H1 (cell line): ENCODE measurements around the gene COTL1. TPM values are rescaled to one million over a fixed set of nuclear protein-coding genes. Genes with fewer than 3 reads are reported as not detected.

Experiments used
- CTCF ChIA-PET: fragments of 300-600 bp; sonication (Branson Sonifier 250); formaldehyde crosslinking; loops from one replicate; lab custom pipeline; 2021; ENCODE audit not compliant: partially characterized antibody; lab: Charles Lee
- POLR2A ChIA-PET: fragments of 300-600 bp; sonication (Branson Sonifier 250); formaldehyde crosslinking; loops from one replicate; lab custom pipeline; 2021; ENCODE audit warnings: inconsistent platforms; ENCODE audit not compliant: partially characterized antibody; lab: Charles Lee
- DNase-seq, 2 experiments: peaks; one replicate each; pipeline versions ENCODE4 v3.0.0 to v3.0.0-alpha.2; 2010 to 2022; ENCODE audit warnings: low spot score in 2 of 2, low read depth in 1 of 2, mixed read lengths in 1 of 2
- FAIRE-seq: peaks from 2 replicates; lab custom pipeline; 2011; peaks lifted over from hg19 to GRCh38; lab: Jason Lieb, UNC
- H2AFZ ChIP-seq: 2 replicates; pipeline ENCODE4 v1.8.1; 2012; ENCODE audit warnings: low read length, inconsistent platforms
- H2AK5ac ChIP-seq: 2 replicates; pipeline ENCODE4 v1.6.1; 2013; ENCODE audit warnings: low read depth, low read length
- H2BK120ac ChIP-seq: replicated peaks from 2 replicates; pipeline ENCODE3; 2013; ENCODE audit warnings: low read depth, low read length, inconsistent platforms
- H2BK12ac ChIP-seq: 2 replicates; pipeline ENCODE4 v1.6.1; 2013; ENCODE audit warnings: low read depth, low read length
- H2BK15ac ChIP-seq: 2 replicates; pipeline ENCODE4 v1.6.1; 2013; ENCODE audit warnings: low read length
- H2BK20ac ChIP-seq: 2 replicates; pipeline ENCODE4 v1.6.1; 2013; ENCODE audit warnings: low read length
- H2BK5ac ChIP-seq: 2 replicates; pipeline ENCODE4 v1.6.1; 2013; ENCODE audit warnings: low read depth, low read length
- H3K14ac ChIP-seq: 2 replicates; pipeline ENCODE4 v1.6.1; 2013; ENCODE audit warnings: inconsistent platforms; ENCODE audit not compliant: insufficient read length
- H3K18ac ChIP-seq: 2 replicates; pipeline ENCODE4 v1.6.1; 2013; ENCODE audit warnings: low read length; ENCODE audit errors: extremely low read depth
- H3K23ac ChIP-seq: 2 replicates; pipeline ENCODE4 v1.6.1; 2013; ENCODE audit warnings: inconsistent platforms; ENCODE audit not compliant: insufficient read length
- H3K23me2 ChIP-seq: 2 replicates; pipeline ENCODE4 v1.6.1; 2013; ENCODE audit warnings: low read depth, low read length
- H3K27ac ChIP-seq: 2 replicates; pipeline ENCODE4 v1.6.1; 2011; ENCODE audit warnings: low read depth, low read length, inconsistent platforms
- H3K27me3 ChIP-seq, 4 experiments: replicated peaks in 1 of 4; 1 replicate in 1 of 4; 2 replicates in 3 of 4; pipeline versions ENCODE4 v1.6.1 to v1.8.1; 2011 to 2013; ENCODE audit warnings: low read length in 3 of 4, mild to moderate bottlenecking in 3 of 4, inconsistent platforms in 2 of 4, mixed read lengths in 2 of 4, moderate library complexity in 1 of 4; ENCODE audit not compliant: control insufficient read depth in 3 of 4, insufficient read depth in 3 of 4; ENCODE audit errors: extremely low read depth in 1 of 4
- H3K36me3 ChIP-seq, 4 experiments: 2 replicates each; pipeline versions ENCODE4 v1.6.1 to v1.8.1; 2011 to 2013; ENCODE audit warnings: mild to moderate bottlenecking in 4 of 4, low read length in 3 of 4, moderate library complexity in 2 of 4, control low read depth in 1 of 4, inconsistent platforms in 1 of 4; ENCODE audit not compliant: insufficient read depth in 4 of 4, control insufficient read depth in 2 of 4
- H3K4ac ChIP-seq: replicated peaks from 2 replicates; pipeline ENCODE3; 2013; ENCODE audit warnings: low read length, low read depth, mixed read lengths, inconsistent platforms; ENCODE audit not compliant: insufficient read length
- H3K4me1 ChIP-seq, 4 experiments: replicated peaks in 1 of 4; 1 replicate in 1 of 4; 2 replicates in 3 of 4; pipeline versions ENCODE4 v1.6.1 to v1.8.1; 2011 to 2013; ENCODE audit warnings: low read length in 3 of 4, inconsistent platforms in 2 of 4, mixed read lengths in 1 of 4; ENCODE audit not compliant: insufficient read depth in 4 of 4, control insufficient read depth in 3 of 4
- H3K4me2 ChIP-seq, 2 experiments: 2 replicates each; pipeline versions ENCODE4 v1.6.1 to v1.8.1; 2011 to 2013; ENCODE audit warnings: low read depth in 2 of 2, low read length in 2 of 2, control low read depth in 1 of 2, inconsistent platforms in 1 of 2, mild to moderate bottlenecking in 1 of 2; ENCODE audit not compliant: insufficient read depth in 1 of 2
- H3K4me3 ChIP-seq, 4 experiments: fragments of 200-600, 300-600 bp in 1 of 4; sonication (generic), shearing (Covaris generic), sonication (Bioruptor Twin) in 1 of 4; 2 replicates each; pipeline versions ENCODE4 v1.5.1 to v1.8.1; 2011 to 2016; ENCODE audit warnings: low read length in 4 of 4, low read depth in 3 of 4, control low read depth in 2 of 4, inconsistent platforms in 2 of 4, mild to moderate bottlenecking in 2 of 4, mixed read lengths in 1 of 4, moderate library complexity in 1 of 4; ENCODE audit not compliant: insufficient read depth in 2 of 4; ENCODE audit errors: extremely low read depth in 1 of 4
- H3K56ac ChIP-seq: replicated peaks from 2 replicates; pipeline ENCODE3; 2013; ENCODE audit warnings: low read depth, mild to moderate bottlenecking, mixed read lengths, low read length, inconsistent platforms; ENCODE audit not compliant: insufficient read length
- H3K79me1 ChIP-seq: 2 replicates; pipeline ENCODE4 v1.6.1; 2013; ENCODE audit warnings: low read depth, low read length, control low read depth
- H3K79me2 ChIP-seq, 2 experiments: 2 replicates each; pipeline versions ENCODE4 v1.6.1 to v1.8.1; 2012 to 2013; ENCODE audit warnings: low read length in 2 of 2, mild to moderate bottlenecking in 2 of 2, inconsistent platforms in 1 of 2; ENCODE audit not compliant: insufficient read depth in 2 of 2, control insufficient read depth in 1 of 2
- H3K9ac ChIP-seq, 4 experiments: replicated peaks in 1 of 4; 1 replicate in 1 of 4; 2 replicates in 3 of 4; pipeline versions ENCODE4 v1.6.1 to v1.8.1; 2011 to 2013; ENCODE audit warnings: low read depth in 3 of 4, low read length in 3 of 4, control low read depth in 2 of 4, mild to moderate bottlenecking in 2 of 4, moderate library complexity in 2 of 4, inconsistent platforms in 1 of 4; ENCODE audit errors: extremely low read depth in 1 of 4
- H3K9me3 ChIP-seq, 2 experiments: 2 replicates each; pipeline versions ENCODE4 v1.6.1 to v1.8.1; 2012 to 2013; ENCODE audit warnings: mild to moderate bottlenecking in 2 of 2, moderate library complexity in 2 of 2, control low read depth in 1 of 2, inconsistent platforms in 1 of 2, low read depth in 1 of 2, low read length in 1 of 2, mixed read lengths in 1 of 2; ENCODE audit not compliant: insufficient read depth in 2 of 2
- H4K20me1 ChIP-seq, 2 experiments: replicated peaks in 1 of 2; 2 replicates each; pipeline versions ENCODE3 to v1.8.1; 2011 to 2013; ENCODE audit warnings: inconsistent platforms in 2 of 2, low read length in 2 of 2, mild to moderate bottlenecking in 1 of 2; ENCODE audit not compliant: insufficient read depth in 2 of 2, control insufficient read depth in 1 of 2
- H4K5ac ChIP-seq: 2 replicates; pipeline ENCODE4 v1.6.1; 2013; ENCODE audit warnings: low read length, low read depth, mixed read lengths, inconsistent platforms; ENCODE audit not compliant: insufficient read length
- H4K8ac ChIP-seq: 2 replicates; pipeline ENCODE4 v1.8.0; 2013; ENCODE audit warnings: mild to moderate bottlenecking, moderate library complexity, low read length, inconsistent platforms; ENCODE audit not compliant: insufficient read depth; ENCODE audit errors: extremely low read depth
- H4K91ac ChIP-seq: replicated peaks from 2 replicates; pipeline ENCODE3; 2013; ENCODE audit warnings: low read length, mixed read lengths, inconsistent platforms; ENCODE audit not compliant: insufficient read length
- CBX5 ChIP-seq: fragments of 300-800, 300-1000 bp; sonication (generic); IDR thresholded peaks from 2 replicates; pipeline ENCODE4 v1.7.1; 2016; ENCODE audit warnings: antibody characterized with exemption, low read length, low read depth
- CREB1 ChIP-seq: IDR thresholded peaks from 2 replicates; pipeline ENCODE4 v1.6.1; 2012; ENCODE audit warnings: inconsistent platforms
- EGR1 ChIP-seq: IDR thresholded peaks from 2 replicates; pipeline ENCODE4 v1.6.1; 2011; ENCODE audit warnings: low read depth, low read length, borderline replicate concordance
- GTF2F1 ChIP-seq: IDR thresholded peaks from 2 replicates; pipeline ENCODE4 v1.6.1; 2012; ENCODE audit warnings: low read depth, low read length, improper control_type of control experiment, borderline replicate concordance
- HDAC2 ChIP-seq, 2 experiments: fragments of 300-600 bp in 1 of 2; sonication (generic) in 1 of 2; IDR thresholded peaks; 2 replicates each; pipeline ENCODE4 v1.6.1; 2011 to 2012; ENCODE audit warnings: low read depth in 2 of 2, low read length in 2 of 2, mild to moderate bottlenecking in 2 of 2, moderate library complexity in 2 of 2, borderline replicate concordance in 1 of 2, inconsistent platforms in 1 of 2
- MAFK ChIP-seq: IDR thresholded peaks from 2 replicates; pipeline ENCODE4 v1.6.1; 2012; ENCODE audit warnings: low read depth, mild to moderate bottlenecking, improper control_type of control experiment, low read length
- SIN3A ChIP-seq, 2 experiments: IDR thresholded peaks in 1 of 2; conservative IDR thresholded peaks in 1 of 2; 2 replicates each; pipeline ENCODE4 v1.6.1; 2011 to 2012; ENCODE audit warnings: low read length in 2 of 2, improper control_type of control experiment in 1 of 2, low read depth in 1 of 2, mild to moderate bottlenecking in 1 of 2
- SP2 ChIP-seq: IDR thresholded peaks from 2 replicates; pipeline ENCODE4 v1.6.1; 2012; ENCODE audit warnings: mild to moderate bottlenecking, low read length, inconsistent platforms
- WGBS, 2 experiments: shearing (Covaris generic) in 1 of 2; methylation state at CpG; one replicate each; pipeline versions ENCODE4 v1.1.6 to v1.1.7; 2013 to 2015; ENCODE audit warnings: low lambda C conversion rate in 2 of 2, mixed read lengths in 2 of 2, inconsistent platforms in 1 of 2, low coverage in 1 of 2, missing lambda C conversion rate in 1 of 2; ENCODE audit not compliant: insufficient replicate concordance in 2 of 2, insufficient coverage in 1 of 2, insufficient read length in 1 of 2; ENCODE audit errors: extremely low coverage in 1 of 2, missing lambda C conversion rate in 1 of 2; 5-methylcytosine and 5-hydroxymethylcytosine counted together
- polyA plus RNA-seq, 7 experiments: library from polyadenylated mRNA; depleted of rRNA in 3 of 7; stranded (reverse) in 5 of 7; unstranded in 2 of 7; fragments of >200 nt in 5 of 7; fragments of 200-250 nt in 2 of 7; gene quantifications; 1 replicate in 5 of 7; 2 replicates in 1 of 7; 4 replicates in 1 of 7; pipeline versions ENCODE4 v1.2.1 to v1.2.3, GENCODE V29; 2011 to 2013; ENCODE audit warnings: missing spikeins in 2 of 7, mixed read lengths in 2 of 7
- total RNA-seq: library from RNA; stranded (reverse); fragmentation: NEBNext Ultra II Directional; extraction: Animal tissue kit (Norgen Biotek cat#: 25700); gene quantifications from 2 replicates; pipeline ENCODE4 v1.2.1, GENCODE V29; 2021
- TF ChIP-seq, protein P1 (sequence below), 3 experiments: IDR thresholded peaks; 1 replicate in 2 of 3; 2 replicates in 1 of 3; pipeline versions ENCODE4 v1.5.1 to v1.6.1; 2011; ENCODE audit warnings: low read length in 3 of 3, mild to moderate bottlenecking in 3 of 3, inconsistent platforms in 2 of 3, low read depth in 1 of 3, moderate library complexity in 1 of 3; ENCODE audit not compliant: insufficient read depth in 1 of 3; ENCODE audit errors: control extremely low read depth in 1 of 3

Gene COTL1
- total and polyA plus RNA-seq, 2 of the 8 experiments (the other 6 are each of a cell fraction or from before 2014, with no cell fraction given): 59.2 to 183 TPM

DNA sequence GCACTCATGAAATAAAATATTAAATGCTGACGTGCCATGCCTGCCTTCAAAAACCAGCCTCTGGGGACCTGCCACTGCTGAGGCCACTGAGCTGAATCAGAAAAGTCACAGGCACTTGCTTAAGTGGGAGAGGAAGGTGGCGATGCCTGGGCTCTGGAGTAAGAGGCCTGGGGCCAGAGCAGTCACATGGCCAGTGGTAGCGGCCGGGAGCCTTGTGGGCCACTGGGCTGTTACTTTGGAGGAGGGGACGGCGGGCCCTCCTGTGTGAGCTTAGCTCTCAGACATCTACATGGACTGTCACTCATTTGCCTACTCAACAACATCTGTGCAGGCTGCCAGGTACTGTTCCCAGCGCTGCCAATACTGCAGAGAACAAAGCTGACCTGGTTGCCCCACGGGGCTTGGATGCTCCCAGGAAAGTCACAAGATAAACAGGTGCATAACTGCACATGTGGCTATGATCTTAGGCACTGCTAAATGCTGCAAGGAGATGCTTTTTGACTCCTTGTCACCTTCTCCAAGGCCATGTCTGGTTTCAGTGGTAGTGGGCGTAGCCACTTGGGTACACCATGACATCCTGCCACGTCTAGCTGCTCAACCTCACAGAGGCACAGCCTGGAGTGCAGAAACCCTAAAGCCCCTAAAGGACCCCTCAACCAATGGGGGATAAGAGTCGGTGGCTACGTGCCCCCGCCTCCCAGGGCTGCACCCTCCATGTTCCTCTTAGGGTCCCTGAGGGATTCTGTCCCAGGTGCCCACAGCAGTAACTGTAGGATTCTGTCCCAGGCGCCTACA, 11.6 kb downstream of the COTL1 start:
- Histone ChIP-seq H2AFZ (no peak overlapping the region), H3K56ac (no peak overlapping the region), H3K79me1 (peaks cover 13% of the 10 kb centered on the region), H3K9ac (no peak overlapping the region), H3K4me1 (peaks cover 0 to 22% (median 16%) of the 10 kb centered on the region in 4 experiments; a peak in 6 of 7 replicates), H3K9me3 (peaks cover 3 to 7% of the 10 kb centered on the region in 2 experiments; a peak in 2 of 4 replicates), H3K27ac (no peak overlapping the region), H3K14ac (no peak overlapping the region), H4K91ac (no peak overlapping the region), H4K20me1 (peaks cover 12 to 16% of the 10 kb centered on the region in 2 experiments), H4K8ac (peak overlapping the region; percentile 42; the same call in 1 of the 2 replicates), H2BK120ac (no peak overlapping the region), H2BK20ac (no peak overlapping the region), H3K4me2 (no peak overlapping the region), H3K18ac (no peak overlapping the region), H2BK12ac (no peak overlapping the region), H4K5ac (no peak overlapping the region), H3K36me3 (no peaks in the 10 kb centered on the region), H3K4ac (no peak overlapping the region), H3K23me2 (0 out of 2 replicates have a peak, but pooled peaks cover 2% of the 10 kb centered on the region), H2BK5ac (no peak overlapping the region), H3K23ac (no peak overlapping the region), H2AK5ac (no peak overlapping the region), H3K27me3 (peaks cover 0 to 3% (median 1%) of the 10 kb centered on the region in 4 experiments; a peak in 2 of 7 replicates), H3K4me3 (no peak overlapping the region), H3K79me2 (peaks cover 0 to 73% of the 10 kb centered on the region in 2 experiments; a peak in 3 of 4 replicates), H2BK15ac (no peak overlapping the region)
- 93% methylated on average over 14 of the region's 14 CpGs; no CpG with 5 or more reads in 1 of the 2 experiments for WGBS, 2 experiments
- FAIRE-seq: no peak
- ChIA-PET POLR2A (interaction anchor here (2.4 kb wide), 1 partner anchor 10 kb away, joined by 11 read pairs; no protein-coding TSS in a partner anchor), CTCF (interaction anchor here (0.9 to 1.4 kb wide), 7 partner anchors 11 to 133 kb away, joined by 3 to 8 read pairs (median 4); no protein-coding TSS in a partner anchor)
- DNase-seq: no peak
- no peak for TF ChIP-seq SP2
- no peak for TF ChIP-seq MAFK
- TF ChIP-seq EGR1: no peak
- no peak for TF ChIP-seq HDAC2 (IDR thresholded peaks at IDR 0.05; ENCODE audit: borderline replicate concordance in 1 of 2, low read depth in 2 of 2, low read length in 2 of 2)
- TF ChIP-seq CBX5: no peak
- TF ChIP-seq CREB1: no peak
- no peak for TF ChIP-seq GTF2F1
- TF ChIP-seq, protein P1, sequence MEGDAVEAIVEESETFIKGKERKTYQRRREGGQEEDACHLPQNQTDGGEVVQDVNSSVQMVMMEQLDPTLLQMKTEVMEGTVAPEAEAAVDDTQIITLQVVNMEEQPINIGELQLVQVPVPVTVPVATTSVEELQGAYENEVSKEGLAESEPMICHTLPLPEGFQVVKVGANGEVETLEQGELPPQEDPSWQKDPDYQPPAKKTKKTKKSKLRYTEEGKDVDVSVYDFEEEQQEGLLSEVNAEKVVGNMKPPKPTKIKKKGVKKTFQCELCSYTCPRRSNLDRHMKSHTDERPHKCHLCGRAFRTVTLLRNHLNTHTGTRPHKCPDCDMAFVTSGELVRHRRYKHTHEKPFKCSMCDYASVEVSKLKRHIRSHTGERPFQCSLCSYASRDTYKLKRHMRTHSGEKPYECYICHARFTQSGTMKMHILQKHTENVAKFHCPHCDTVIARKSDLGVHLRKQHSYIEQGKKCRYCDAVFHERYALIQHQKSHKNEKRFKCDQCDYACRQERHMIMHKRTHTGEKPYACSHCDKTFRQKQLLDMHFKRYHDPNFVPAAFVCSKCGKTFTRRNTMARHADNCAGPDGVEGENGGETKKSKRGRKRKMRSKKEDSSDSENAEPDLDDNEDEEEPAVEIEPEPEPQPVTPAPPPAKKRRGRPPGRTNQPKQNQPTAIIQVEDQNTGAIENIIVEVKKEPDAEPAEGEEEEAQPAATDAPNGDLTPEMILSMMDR (IDR thresholded peaks at IDR 0.05; ENCODE audit: control extremely low read depth in 1 of 3, insufficient read depth in 1 of 3, low read depth in 1 of 3, low read length in 3 of 3): no peak
- no peak for TF ChIP-seq SIN3A (conservative IDR thresholded peaks at IDR 0.05 in 1 of 2, IDR thresholded peaks at IDR 0.05 in 1 of 2; ENCODE audit: low read depth in 1 of 2, low read length in 2 of 2)
